NOMO-1 treated with DMSO at 0.1 percent for 48 hours (cell line): ENCODE measurements around the gene TBXT.
"Not testable (repeated sequence)": the region's sequence is repeated elsewhere in the genome, so short reads cannot be mapped to it uniquely, and the experiment has no call there.

Source experiments
- DNase-seq: peaks from one replicate; lab custom pipeline; 2025; ENCODE audit not compliant: unreplicated experiment; lab: John Stamatoyannopoulos, UW

The TBXT gene, protein sequence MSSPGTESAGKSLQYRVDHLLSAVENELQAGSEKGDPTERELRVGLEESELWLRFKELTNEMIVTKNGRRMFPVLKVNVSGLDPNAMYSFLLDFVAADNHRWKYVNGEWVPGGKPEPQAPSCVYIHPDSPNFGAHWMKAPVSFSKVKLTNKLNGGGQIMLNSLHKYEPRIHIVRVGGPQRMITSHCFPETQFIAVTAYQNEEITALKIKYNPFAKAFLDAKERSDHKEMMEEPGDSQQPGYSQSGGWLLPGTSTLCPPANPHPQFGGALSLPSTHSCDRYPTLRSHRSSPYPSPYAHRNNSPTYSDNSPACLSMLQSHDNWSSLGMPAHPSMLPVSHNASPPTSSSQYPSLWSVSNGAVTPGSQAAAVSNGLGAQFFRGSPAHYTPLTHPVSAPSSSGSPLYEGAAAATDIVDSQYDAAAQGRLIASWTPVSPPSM

DNA sequence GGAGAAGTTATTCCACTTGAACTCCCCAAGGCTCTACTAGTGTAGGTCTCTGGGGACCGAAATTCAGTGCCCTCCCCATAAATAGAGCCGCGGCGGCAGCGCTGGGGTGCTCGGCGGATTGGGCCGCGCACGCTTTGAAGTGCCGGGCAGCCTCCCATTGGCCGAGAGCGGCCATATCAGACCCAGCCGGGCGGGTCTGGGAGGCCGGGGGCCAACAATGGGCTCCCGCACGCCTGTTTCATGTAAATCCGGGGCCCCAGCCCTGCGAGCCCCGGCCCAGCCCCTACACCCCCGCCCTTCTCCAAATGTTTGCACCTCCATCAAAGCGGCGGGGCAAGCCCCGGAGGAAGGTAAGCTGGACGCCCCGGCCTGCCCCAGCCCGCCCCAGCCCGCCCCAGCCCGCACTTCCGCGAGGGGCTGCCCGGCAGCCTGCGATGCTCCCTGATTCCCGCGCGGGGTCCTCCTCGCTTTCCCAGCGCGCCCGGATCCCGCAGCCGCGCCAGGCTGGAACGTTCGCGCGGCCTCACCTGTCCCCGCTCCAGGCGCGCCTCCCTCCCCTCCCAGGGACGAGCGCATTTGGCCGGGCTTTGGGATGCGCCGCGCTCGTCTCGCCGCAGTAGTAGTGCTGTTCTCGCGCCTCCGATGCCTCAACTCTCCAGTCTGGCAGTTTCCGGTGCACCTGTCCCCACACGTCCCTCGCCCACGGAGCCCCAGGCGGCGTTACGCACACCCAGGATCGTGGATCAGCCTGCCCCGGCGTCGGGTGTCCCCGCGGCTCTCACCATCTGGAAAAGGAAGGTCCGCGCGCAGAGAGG is at the start of gene TBXT:
Gene TBXT, minus strand, starts transcription at position 51 of the 815 bp plus-strand sequence. CDS start 260 bp downstream, outside the sequence.
- DNase-seq: no peak

- no peak for DNase-seq
Observed at GRCh38 chr6:166207284-166207561, 39.6 kb upstream of the TBXT start.

DNA sequence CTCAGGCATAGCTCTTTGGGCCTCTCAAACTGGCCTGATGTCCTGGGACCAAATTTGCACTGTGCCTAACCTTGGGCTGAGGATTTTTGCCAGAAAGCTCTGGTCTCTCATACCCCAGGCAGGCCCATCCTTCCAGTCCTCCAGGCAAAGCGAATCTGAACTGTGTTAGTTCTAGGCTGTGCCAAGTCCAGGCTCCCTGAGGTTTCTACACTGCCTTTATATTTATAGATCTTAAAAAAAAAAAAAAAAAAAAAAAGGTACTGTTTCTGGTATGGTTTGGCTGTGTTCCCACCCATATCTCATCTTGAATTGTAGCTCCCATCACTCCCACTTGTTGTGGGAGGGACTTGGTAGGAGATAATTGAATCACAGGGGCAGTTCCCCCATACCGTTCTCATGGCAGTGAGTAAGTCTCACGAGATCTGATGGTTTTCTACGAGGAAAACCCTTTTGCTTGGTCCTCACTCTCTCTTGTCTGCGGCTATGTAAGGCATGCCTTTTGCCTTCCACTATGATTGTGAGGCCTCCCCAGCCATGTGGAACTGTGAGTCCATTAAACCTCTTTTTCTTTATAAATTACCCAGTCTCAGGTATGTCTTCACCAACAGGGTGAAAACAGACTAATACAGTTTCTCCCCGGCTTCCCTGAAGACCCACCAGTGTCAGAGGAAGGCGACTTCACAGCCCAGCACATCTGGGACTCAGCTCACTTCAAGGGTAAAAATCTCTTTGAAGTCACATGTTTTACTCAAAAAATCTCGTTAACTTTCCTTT is 39.0 kb upstream of the TBXT start:
- no peak for DNase-seq

DNA sequence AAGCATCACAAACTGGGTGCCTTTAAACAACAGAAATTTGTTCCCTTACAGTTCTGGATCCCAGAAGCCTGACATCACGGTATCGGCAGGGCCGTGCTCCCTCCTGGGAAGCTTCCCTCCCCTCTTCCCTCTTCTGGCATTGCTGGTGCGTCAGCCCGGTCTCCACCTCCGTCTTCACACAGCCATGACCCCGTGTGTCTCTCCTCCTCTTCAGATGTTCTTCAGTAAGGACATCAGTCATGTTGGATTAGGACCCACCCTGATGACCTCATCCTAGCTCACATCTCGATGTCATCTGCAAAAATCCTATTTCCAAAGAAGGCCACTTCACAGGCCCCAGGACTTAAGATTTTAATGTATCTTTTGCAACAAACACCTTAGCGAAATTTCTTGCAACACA is 38.4 kb upstream of the TBXT start:
- DNase-seq: no peak

- no peak for DNase-seq
Observed at GRCh38 chr6:166204852-166205650, 37.4 kb upstream of the TBXT start.

DNA sequence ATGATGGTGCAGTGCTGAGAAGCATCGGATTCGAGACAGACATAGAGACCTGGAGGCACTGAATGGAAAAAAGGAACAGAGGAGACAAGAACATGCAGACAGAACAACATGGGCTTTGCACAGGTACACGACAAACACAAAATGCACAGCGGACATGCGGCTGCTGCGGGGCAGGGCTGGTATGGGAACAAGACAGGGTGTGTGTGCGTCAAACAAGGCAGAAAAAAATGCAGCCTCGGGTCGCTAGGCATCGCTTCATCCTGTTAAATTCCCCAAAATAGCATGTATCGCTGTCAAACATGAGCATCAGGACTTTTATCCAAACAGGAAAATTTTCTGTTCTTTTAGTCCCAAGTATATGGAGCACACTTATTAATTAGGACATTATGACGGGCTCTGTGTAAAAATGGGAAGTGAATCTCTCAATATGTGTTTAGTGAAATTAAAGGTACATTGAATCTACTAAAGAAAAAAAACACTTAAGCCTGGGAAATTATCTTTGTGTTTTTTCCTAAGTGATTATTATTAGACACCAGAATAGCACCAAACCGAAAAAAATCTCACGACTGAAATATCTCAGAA is 36.1 kb upstream of the TBXT start:
- DNase-seq: peak; percentile 7

DNA sequence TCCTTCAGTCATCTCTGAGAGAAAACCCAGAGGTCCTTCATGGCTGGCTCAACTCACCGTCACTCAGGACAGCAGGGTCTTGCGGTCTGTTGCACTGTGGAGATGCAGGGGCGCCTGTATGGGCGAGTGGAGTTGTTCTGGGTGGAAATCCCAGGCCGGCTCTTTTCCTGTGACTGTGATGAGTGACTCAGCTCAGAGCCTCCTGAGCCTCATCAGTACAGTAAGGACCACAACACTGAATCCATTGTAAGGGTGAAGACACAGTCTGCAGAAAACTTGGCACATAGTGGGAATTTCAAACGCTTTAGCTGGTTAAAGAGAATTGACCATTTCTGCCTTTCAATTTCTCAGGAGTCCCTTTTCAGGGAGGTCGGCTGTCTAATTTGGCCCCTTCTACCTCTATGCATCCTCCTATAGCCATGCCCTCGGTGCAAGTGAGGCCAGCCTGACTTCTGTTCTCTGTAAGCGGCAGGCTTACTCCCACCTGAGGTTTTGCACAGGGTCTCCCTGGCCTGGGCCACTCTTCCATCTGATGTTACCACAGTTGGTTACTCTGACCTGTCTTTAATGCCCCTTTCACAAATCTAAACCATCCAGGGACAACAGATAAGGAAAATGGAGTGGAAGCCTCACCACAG is 35.5 kb upstream of the TBXT start:
- DNase-seq: no peak

DNA sequence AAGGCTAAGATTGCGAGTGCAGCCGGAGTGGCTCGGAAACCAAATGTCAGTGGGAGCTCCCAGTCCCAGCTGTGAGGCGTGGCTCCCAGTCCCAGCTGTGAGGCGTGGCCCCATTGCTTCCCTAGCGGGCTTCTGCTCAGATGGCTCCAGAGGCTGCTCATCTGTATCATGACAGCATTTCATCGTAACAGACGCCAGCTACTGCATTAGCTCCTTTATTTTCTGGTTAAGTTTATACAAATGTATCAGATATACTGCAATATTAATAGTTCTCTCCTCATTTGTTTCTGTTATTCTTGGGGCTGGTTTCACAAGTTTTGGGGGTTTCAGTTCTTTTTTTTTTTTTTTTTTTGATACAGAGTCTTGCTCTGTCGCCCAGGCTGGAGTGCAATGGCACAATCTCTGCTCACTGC is 34.7 kb upstream of the TBXT start:
- DNase-seq: peak; percentile 19

DNA sequence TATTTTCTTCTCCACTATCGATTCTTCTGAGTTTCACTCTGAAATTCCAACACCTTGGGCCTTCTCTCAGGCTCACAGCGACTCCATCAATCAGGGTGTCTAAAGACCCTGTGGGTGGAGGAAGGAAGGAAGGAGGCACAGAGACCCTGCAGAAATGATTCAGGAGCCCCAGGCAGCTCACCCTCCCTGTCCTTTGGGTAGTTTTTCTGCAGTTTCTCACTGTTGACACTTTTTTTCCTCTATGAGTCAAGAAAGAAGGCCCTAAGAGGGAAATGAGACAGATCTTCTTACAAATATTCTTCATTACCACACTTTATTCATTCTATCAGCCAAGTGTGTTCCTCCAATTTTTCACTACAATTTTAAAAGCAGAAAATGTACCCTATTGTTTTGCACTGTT is 34.2 kb upstream of the TBXT start:
- no peak for DNase-seq

GRCh38 chr6:166197361-166197760 is 29.7 kb upstream of the TBXT start:
- DNase-seq: no peak

GRCh38 chr6:166195860-166196238 is 28.2 kb upstream of the TBXT start:
- no peak for DNase-seq

GRCh38 chr6:166194914-166195859 is 27.5 kb upstream of the TBXT start:
- peak; percentile 54 for DNase-seq

DNA sequence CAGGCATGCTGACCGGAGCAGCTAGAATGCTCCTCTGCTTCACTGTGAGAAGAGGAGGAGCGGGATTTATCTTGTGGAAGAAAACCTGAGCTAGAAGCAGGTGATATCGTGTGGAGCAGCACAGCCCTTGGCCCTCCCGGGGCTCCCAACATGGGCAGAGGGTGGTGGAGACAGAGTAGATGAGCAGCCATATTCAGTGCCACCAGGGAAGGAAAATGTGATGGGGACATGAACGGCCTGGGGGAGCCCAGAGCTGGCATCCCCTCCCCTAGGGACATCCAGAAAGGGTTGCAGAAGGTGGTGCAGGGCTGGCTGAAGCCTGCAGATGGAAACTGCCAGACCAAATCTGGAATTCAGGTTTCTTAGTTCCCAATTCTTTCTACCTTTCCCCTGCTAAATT is 24.9 kb upstream of the TBXT start:
- DNase-seq: no peak

DNA sequence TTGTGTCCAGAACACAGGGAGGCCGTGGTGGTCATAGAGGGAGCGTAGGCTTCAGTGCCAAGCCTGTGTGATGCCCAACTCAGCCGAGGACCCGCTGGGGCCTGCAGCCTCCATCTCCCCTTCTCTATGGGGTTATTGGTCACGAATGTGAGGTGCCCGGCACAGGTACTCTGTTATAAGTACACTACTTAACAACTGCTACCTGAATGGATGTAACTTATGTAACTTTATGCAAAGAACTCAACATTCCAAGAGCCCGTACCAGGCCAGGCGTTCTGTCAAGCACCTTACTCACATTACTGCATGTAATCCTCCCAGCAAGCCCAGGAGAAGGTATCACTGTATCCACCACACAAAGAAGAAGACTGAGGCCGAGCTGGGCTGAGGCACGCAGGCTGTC is 24.5 kb upstream of the TBXT start:
- no peak for DNase-seq

- no peak for DNase-seq
Observed at GRCh38 chr6:166179704-166180103, 12.1 kb upstream of the TBXT start.

GRCh38 chr6:166176106-166176505 is 8.5 kb upstream of the TBXT start:
- no peak for DNase-seq

GRCh38 chr6:166175093-166175492 is 7.4 kb upstream of the TBXT start:
- DNase-seq: not testable (repeated sequence)

GRCh38 chr6:166174031-166174430 is 6.4 kb upstream of the TBXT start:
- no peak for DNase-seq
